Loucy (cell line): ENCODE results near the gene PRR30.

Experiments used
- CTCF ChIP-seq: fragments of 200-600 bp; sonication (generic); conservative IDR thresholded peaks from 2 replicates; pipeline ENCODE4 v1.5.1; 2014; ENCODE audit warnings: mild to moderate bottlenecking, antibody characterized with exemption, low read length
- EZH2phosphoT487 ChIP-seq: fragments of 200-600 bp; IDR thresholded peaks from 2 replicates; pipeline ENCODE4 v1.6.1; 2018; ENCODE audit warnings: antibody characterized with exemption, mild to moderate bottlenecking, moderate library complexity, borderline replicate concordance

DNA sequence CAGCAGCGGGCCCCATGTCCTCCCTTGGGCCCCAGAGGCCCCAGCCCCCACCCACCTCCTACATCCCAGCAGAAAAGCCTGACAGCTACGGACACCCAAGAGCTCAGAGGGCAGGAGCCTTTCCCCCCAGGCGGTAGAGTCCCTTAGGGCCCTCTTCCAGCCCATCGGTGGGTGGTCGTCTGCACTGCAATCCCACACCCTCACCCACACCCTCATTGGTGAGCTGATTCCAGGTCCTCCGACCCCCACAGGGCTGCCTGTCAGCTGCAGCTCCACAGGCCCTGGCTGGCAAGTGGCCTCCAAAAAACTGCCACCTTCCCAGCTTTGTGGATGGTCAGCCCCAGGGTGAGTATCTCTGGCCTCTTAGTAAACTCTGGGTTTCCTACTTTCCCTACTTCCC is 20.1 kb upstream of the PRR30 start:
- TF ChIP-seq CTCF (no peak), EZH2phosphoT487 (no peak)
